Hepatocyte (in vitro differentiated cells): ENCODE measurements around the gene KRT222. TPM values are rescaled to one million over a fixed set of nuclear protein-coding genes. Genes with fewer than 3 reads are reported as not detected.

Source experiments
- DNase-seq: peaks from one replicate; pipeline ENCODE4 v3.0.0-alpha.2; 2016; ENCODE audit warnings: low spot score
- H2AFZ ChIP-seq: fragments of 200-600 bp; sonication (generic); 2 replicates; pipeline ENCODE4 v1.6.0; 2016; ENCODE audit warnings: antibody characterized with exemption, mild to moderate bottlenecking
- H3K27ac ChIP-seq: fragments of 200-600 bp; sonication (generic); 2 replicates; pipeline ENCODE4 v1.5.1; 2016; ENCODE audit warnings: mild to moderate bottlenecking
- H3K27me3 ChIP-seq: fragments of 200-600 bp; sonication (generic); 2 replicates; pipeline ENCODE4 v1.6.1; 2016
- H3K36me3 ChIP-seq: fragments of 200-600 bp; sonication (generic); replicated peaks from 2 replicates; pipeline ENCODE4 v1.5.1; 2016; ENCODE audit warnings: low read depth; ENCODE audit not compliant: insufficient read depth
- H3K4me1 ChIP-seq: fragments of 200-600 bp; sonication (generic); 2 replicates; pipeline ENCODE4 v1.5.1; 2016; ENCODE audit warnings: mild to moderate bottlenecking, moderate library complexity; ENCODE audit not compliant: insufficient read depth
- H3K4me2 ChIP-seq: fragments of 200-600 bp; sonication (generic); 2 replicates; pipeline ENCODE4 v1.6.0; 2016
- H3K4me3 ChIP-seq: fragments of 200-600 bp; sonication (generic); 2 replicates; pipeline ENCODE4 v1.5.1; 2016; ENCODE audit warnings: mild to moderate bottlenecking
- H3K79me2 ChIP-seq: fragments of 200-600 bp; sonication (generic); 2 replicates; pipeline ENCODE4 v1.6.0; 2017; ENCODE audit warnings: mild to moderate bottlenecking
- H3K9me2 ChIP-seq: fragments of 200-600 bp; sonication (generic); replicated peaks from 2 replicates; pipeline ENCODE4 v1.6.0; 2017; ENCODE audit warnings: mild to moderate bottlenecking; ENCODE audit not compliant: insufficient read depth
- H3K9me3 ChIP-seq: fragments of 200-600 bp; sonication (generic); 2 replicates; pipeline ENCODE4 v1.5.1; 2016; ENCODE audit warnings: low read depth, mild to moderate bottlenecking
- H4K20me1 ChIP-seq: fragments of 200-600 bp; sonication (generic); 2 replicates; pipeline ENCODE4 v1.6.0; 2016; ENCODE audit warnings: mild to moderate bottlenecking; ENCODE audit not compliant: insufficient read depth, poor library complexity, severe bottlenecking
- CTCF ChIP-seq: fragments of 200-600 bp; sonication (generic); IDR thresholded peaks from 2 replicates; pipeline ENCODE4 v1.5.1; 2016; ENCODE audit warnings: antibody characterized with exemption, mild to moderate bottlenecking; ENCODE audit not compliant: poor library complexity
- EZH2 ChIP-seq: fragments of 200-600 bp; sonication (generic); IDR thresholded peaks from 2 replicates; pipeline ENCODE4 v1.6.1; 2016; ENCODE audit warnings: antibody characterized with exemption, mild to moderate bottlenecking, borderline replicate concordance
- EZH2phosphoT487 ChIP-seq: fragments of 200-600 bp; sonication (generic); IDR thresholded peaks from one replicate; pipeline ENCODE4 v1.6.1; 2018; ENCODE audit warnings: antibody characterized with exemption, mild to moderate bottlenecking, low read depth, moderate library complexity; ENCODE audit not compliant: unreplicated experiment, severe bottlenecking
- WGBS: methylation state at CpG from one replicate; pipeline ENCODE4 v1.1.6; 2016; ENCODE audit warnings: low lambda C conversion rate; ENCODE audit errors: missing lambda C conversion rate; 5-methylcytosine and 5-hydroxymethylcytosine counted together
- polyA plus RNA-seq: library from polyadenylated mRNA; unstranded; fragments of >200 nt; fragmentation: Nextera tagmentation; extraction: Ambion mirVana; gene quantifications from 2 replicates; pipeline ENCODE4 v1.2.1, GENCODE V29; 2016
- total RNA-seq: library from RNA; depleted of rRNA; stranded (reverse); fragments of >200 nt; gene quantifications from 2 replicates; pipeline ENCODE4 v1.2.3, GENCODE V29; 2014

Gene KRT222
- total and polyA plus RNA-seq, 2 experiments from 2014 or later, result 2.1 to 2.8 TPM

DNA sequence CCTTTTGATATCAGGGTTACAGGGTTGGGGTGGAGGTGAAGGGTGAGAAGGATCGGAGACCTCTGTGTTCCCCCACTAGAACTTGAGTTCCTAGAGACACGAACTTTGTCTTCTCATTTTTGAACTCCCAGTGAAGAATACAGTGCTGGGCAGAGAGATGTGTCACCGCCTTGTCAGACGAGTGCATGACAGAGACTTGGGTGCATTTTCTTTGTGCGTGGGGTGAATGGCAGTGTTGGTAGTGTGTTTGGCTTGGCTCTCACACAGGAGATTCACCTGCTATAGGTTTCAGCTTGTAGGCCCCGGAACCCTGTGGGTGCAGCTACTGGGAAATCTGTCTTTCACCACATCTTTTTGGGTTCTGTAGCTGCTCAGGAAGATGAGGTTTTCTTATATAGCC is 59.7 kb downstream of the KRT222 start:
- 98% methylated on average over 6 of the region's 6 CpGs for WGBS
- Histone ChIP-seq H3K27ac (no peak overlapping the region), H3K4me2 (no peak overlapping the region), H3K27me3 (no peaks in the 10 kb centered on the region), H3K4me3 (no peak overlapping the region), H3K9me3 (no peaks in the 10 kb centered on the region), H3K79me2 (no peaks in the 10 kb centered on the region), H2AFZ (no peak overlapping the region), H3K36me3 (no peaks in the 10 kb centered on the region), H4K20me1 (no peaks in the 10 kb centered on the region), H3K9me2 (no peaks in the 10 kb centered on the region), H3K4me1 (peaks cover 2% of the 10 kb centered on the region)
- no peak for DNase-seq
- TF ChIP-seq CTCF, result no peak
- no peak for TF ChIP-seq EZH2
- no peak for TF ChIP-seq EZH2phosphoT487

Other genes with a start within 250 kb of the KRT222 start
- 36.9 and 37.4 TPM in 2 replicates for gene TOP2A, start 247.3 kb downstream of the KRT222 start, total RNA-seq
- 19.3 and 21.3 TPM in 2 replicates for gene TOP2A, start 247.3 kb downstream of the KRT222 start, polyA plus RNA-seq
- gene IGFBP4, start 221.7 kb downstream of the KRT222 start, total RNA-seq, result 44.9 and 48.2 TPM in 2 replicates
- 149 and 183 TPM in 2 replicates for gene IGFBP4, start 221.7 kb downstream of the KRT222 start, polyA plus RNA-seq
- gene TNS4, start 163.6 kb downstream of the KRT222 start, total RNA-seq, result not detected in 2 replicates
- 0.07 TPM in 2 replicates for gene TNS4, start 163.6 kb downstream of the KRT222 start, polyA plus RNA-seq
- 0.16 and 2.8 TPM in 2 replicates for gene CCR7, start 99.7 kb downstream of the KRT222 start, total RNA-seq
- 2.9 and 4.1 TPM in 2 replicates for gene CCR7, start 99.7 kb downstream of the KRT222 start, polyA plus RNA-seq
- gene SMARCE1, start 17.4 kb downstream of the KRT222 start, total RNA-seq, result 103 and 116 TPM in 2 replicates
- gene SMARCE1, start 17.4 kb downstream of the KRT222 start, polyA plus RNA-seq, result 99.9 and 109 TPM in 2 replicates
- 0.92 and 1.5 TPM in 2 replicates for gene KRT24, start 38.6 kb upstream of the KRT222 start, total RNA-seq
- 4.5 and 5.8 TPM in 2 replicates for gene KRT24, start 38.6 kb upstream of the KRT222 start, polyA plus RNA-seq
- not detected in 2 replicates for gene KRT25, start 90.2 kb upstream of the KRT222 start, total RNA-seq
- gene KRT25, start 90.2 kb upstream of the KRT222 start, polyA plus RNA-seq, result not detected in 2 replicates
- not detected in 2 replicates for gene KRT26, start 107.0 kb upstream of the KRT222 start, total RNA-seq
- gene KRT26, start 107.0 kb upstream of the KRT222 start, polyA plus RNA-seq, result not detected in 2 replicates
- gene KRT27, start 117.4 kb upstream of the KRT222 start, total RNA-seq, result not detected in 2 replicates
- not detected in 2 replicates for gene KRT27, start 117.4 kb upstream of the KRT222 start, polyA plus RNA-seq
- gene KRT28, start 134.8 kb upstream of the KRT222 start, total RNA-seq, result not detected in 2 replicates
- not detected in 2 replicates for gene KRT28, start 134.8 kb upstream of the KRT222 start, polyA plus RNA-seq
- 29.4 and 39.7 TPM in 2 replicates for gene KRT10, start 157.4 kb upstream of the KRT222 start, total RNA-seq
- gene KRT10, start 157.4 kb upstream of the KRT222 start, polyA plus RNA-seq, result 153 and 165 TPM in 2 replicates
- not detected in 2 replicates for gene KRT12, start 202.0 kb upstream of the KRT222 start, total RNA-seq
- gene KRT12, start 202.0 kb upstream of the KRT222 start, polyA plus RNA-seq, result not detected in 2 replicates
- 2.4 and 3.4 TPM in 2 replicates for gene KRT20, start 220.1 kb upstream of the KRT222 start, total RNA-seq
- gene KRT20, start 220.1 kb upstream of the KRT222 start, polyA plus RNA-seq, result 1.5 and 1.6 TPM in 2 replicates